ENCODE measurements around the gene WFDC8. TPM values are rescaled to one million over a fixed set of nuclear protein-coding genes. Genes with fewer than 3 reads are reported as not detected.
"Not testable (repeated sequence)": the region's sequence is repeated elsewhere in the genome, so short reads cannot be mapped to it uniquely, and the experiment has no call there.

Gene WFDC8
- total RNA-seq, 1 experiment from 2014 or later: not detected

DNA sequence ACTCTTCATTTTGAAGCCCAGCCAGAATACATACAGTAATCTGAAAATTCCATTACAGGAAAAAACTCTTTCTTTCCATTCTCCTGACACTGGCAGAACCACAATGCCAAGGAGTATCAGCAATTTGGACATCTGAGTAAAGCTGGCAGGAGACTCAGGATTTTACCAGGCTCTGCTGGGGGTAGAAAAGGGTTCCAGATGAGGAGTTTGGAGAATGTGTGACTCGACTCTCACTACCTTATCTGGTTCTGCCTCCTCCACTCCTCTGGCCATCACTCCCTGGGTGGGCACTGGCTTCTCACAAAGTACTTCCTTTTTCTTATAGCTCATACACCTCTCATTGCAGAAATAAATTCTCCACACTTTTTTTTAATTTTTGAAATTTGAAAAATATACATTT, 10.6 kb upstream of the WFDC8 start:
- CTCF ChIA-PET: interaction anchor here (1.1 to 1.2 kb wide), 2 partner anchors 40 to 181 kb away, joined by 3 read pairs; partner anchors contain the start of gene WFDC10A
- H3K36me3 Mint-ChIP-seq: peaks cover 15% of the 10 kb centered on the region

GRCh38 chr20:45588800-45589199, 9.7 kb upstream of the WFDC8 start:
- CTCF ChIA-PET: interaction anchor here (1.2 kb wide), 1 partner anchor 41 kb away, joined by 3 read pairs; the partner anchor contains the start of gene WFDC10A
- POLR2A ChIA-PET: no interaction called here
- Mint-ChIP-seq H3K4me3 (no peak overlapping the region), H3K4me1 (peaks cover 10% of the 10 kb centered on the region), H3K9me3 (peaks cover 25% of the 10 kb centered on the region), H3K27ac (peak overlapping the region; percentile 1; the same call in 1 of the 2 replicates), H3K36me3 (peaks cover 15% of the 10 kb centered on the region), H3K27me3 (ENCODE audit: low read depth) (peaks cover 5% of the 10 kb centered on the region; the same call in 1 of the 2 replicates)
- DNase-seq (ENCODE audit: low spot score) (no peak), ATAC-seq (no peak)
- TF ChIP-seq, protein P1, sequence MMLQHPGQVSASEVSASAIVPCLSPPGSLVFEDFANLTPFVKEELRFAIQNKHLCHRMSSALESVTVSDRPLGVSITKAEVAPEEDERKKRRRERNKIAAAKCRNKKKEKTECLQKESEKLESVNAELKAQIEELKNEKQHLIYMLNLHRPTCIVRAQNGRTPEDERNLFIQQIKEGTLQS (CRISPR knock-in tag; conservative IDR thresholded peaks at IDR 0.05): no peak
- TF ChIP-seq, protein P2, sequence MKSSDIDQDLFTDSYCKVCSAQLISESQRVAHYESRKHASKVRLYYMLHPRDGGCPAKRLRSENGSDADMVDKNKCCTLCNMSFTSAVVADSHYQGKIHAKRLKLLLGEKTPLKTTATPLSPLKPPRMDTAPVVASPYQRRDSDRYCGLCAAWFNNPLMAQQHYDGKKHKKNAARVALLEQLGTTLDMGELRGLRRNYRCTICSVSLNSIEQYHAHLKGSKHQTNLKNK (CRISPR knock-in tag; IDR thresholded peaks at IDR 0.05): no peak
- TF ChIP-seq, protein P3, sequence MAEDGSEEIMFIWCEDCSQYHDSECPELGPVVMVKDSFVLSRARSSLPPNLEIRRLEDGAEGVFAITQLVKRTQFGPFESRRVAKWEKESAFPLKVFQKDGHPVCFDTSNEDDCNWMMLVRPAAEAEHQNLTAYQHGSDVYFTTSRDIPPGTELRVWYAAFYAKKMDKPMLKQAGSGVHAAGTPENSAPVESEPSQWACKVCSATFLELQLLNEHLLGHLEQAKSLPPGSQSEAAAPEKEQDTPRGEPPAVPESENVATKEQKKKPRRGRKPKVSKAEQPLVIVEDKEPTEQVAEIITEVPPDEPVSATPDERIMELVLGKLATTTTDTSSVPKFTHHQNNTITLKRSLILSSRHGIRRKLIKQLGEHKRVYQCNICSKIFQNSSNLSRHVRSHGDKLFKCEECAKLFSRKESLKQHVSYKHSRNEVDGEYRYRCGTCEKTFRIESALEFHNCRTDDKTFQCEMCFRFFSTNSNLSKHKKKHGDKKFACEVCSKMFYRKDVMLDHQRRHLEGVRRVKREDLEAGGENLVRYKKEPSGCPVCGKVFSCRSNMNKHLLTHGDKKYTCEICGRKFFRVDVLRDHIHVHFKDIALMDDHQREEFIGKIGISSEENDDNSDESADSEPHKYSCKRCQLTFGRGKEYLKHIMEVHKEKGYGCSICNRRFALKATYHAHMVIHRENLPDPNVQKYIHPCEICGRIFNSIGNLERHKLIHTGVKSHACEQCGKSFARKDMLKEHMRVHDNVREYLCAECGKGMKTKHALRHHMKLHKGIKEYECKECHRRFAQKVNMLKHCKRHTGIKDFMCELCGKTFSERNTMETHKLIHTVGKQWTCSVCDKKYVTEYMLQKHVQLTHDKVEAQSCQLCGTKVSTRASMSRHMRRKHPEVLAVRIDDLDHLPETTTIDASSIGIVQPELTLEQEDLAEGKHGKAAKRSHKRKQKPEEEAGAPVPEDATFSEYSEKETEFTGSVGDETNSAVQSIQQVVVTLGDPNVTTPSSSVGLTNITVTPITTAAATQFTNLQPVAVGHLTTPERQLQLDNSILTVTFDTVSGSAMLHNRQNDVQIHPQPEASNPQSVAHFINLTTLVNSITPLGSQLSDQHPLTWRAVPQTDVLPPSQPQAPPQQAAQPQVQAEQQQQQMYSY (CRISPR knock-in tag; IDR thresholded peaks at IDR 0.05): no peak
- no peak for TF ChIP-seq ETV6 (CRISPR knock-in tag; IDR thresholded peaks at IDR 0.05)

More for the DNA sequence above, 10.6 kb upstream of the WFDC8 start:
- POLR2A ChIA-PET: interaction anchor here (0.6 kb wide), 1 partner anchor 289 kb away, joined by 6 read pairs; no protein-coding TSS in a partner anchor
- no peak for ATAC-seq
- peaks cover 5% of the 10 kb centered on the region; the same call in 1 of the 2 replicates for H3K27me3 Mint-ChIP-seq (ENCODE audit: low read depth)
- no peak for TF ChIP-seq ETV6 (CRISPR knock-in tag; IDR thresholded peaks at IDR 0.05)
- TF ChIP-seq JAZF1 (CRISPR knock-in tag; IDR thresholded peaks at IDR 0.05): no peak
- TF ChIP-seq GRHL2 (CRISPR knock-in tag; IDR thresholded peaks at IDR 0.05; ENCODE audit: insufficient replicate concordance, severe bottlenecking): no peak
- no peak for TF ChIP-seq PREB (CRISPR knock-in tag; IDR thresholded peaks at IDR 0.05; ENCODE audit: borderline replicate concordance)
- no peak for TF ChIP-seq HMGA2 (CRISPR knock-in tag; IDR thresholded peaks at IDR 0.05)
- TF ChIP-seq, protein P4, sequence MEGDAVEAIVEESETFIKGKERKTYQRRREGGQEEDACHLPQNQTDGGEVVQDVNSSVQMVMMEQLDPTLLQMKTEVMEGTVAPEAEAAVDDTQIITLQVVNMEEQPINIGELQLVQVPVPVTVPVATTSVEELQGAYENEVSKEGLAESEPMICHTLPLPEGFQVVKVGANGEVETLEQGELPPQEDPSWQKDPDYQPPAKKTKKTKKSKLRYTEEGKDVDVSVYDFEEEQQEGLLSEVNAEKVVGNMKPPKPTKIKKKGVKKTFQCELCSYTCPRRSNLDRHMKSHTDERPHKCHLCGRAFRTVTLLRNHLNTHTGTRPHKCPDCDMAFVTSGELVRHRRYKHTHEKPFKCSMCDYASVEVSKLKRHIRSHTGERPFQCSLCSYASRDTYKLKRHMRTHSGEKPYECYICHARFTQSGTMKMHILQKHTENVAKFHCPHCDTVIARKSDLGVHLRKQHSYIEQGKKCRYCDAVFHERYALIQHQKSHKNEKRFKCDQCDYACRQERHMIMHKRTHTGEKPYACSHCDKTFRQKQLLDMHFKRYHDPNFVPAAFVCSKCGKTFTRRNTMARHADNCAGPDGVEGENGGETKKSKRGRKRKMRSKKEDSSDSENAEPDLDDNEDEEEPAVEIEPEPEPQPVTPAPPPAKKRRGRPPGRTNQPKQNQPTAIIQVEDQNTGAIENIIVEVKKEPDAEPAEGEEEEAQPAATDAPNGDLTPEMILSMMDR (IDR thresholded peaks at IDR 0.05): no peak
- no peak for TF ChIP-seq ZNF317 (CRISPR knock-in tag; IDR thresholded peaks at IDR 0.05; ENCODE audit: borderline replicate concordance, low read depth)
- TF ChIP-seq CREB1 (CRISPR knock-in tag; IDR thresholded peaks at IDR 0.05): no peak
- TF ChIP-seq NFYB (CRISPR knock-in tag; conservative IDR thresholded peaks at IDR 0.05; ENCODE audit: low read depth): no peak
- no peak for TF ChIP-seq SP1 (CRISPR knock-in tag; conservative IDR thresholded peaks at IDR 0.05)
- TF ChIP-seq EMX1 (CRISPR knock-in tag; IDR thresholded peaks at IDR 0.05): no peak
- TF ChIP-seq ATF1 (CRISPR knock-in tag; IDR thresholded peaks at IDR 0.05): no peak
- no peak for TF ChIP-seq FOXP1 (CRISPR knock-in tag; IDR thresholded peaks at IDR 0.05; ENCODE audit: borderline replicate concordance)
- no peak for TF ChIP-seq RELA (CRISPR knock-in tag; IDR thresholded peaks at IDR 0.05; ENCODE audit: borderline replicate concordance)
- no peak for TF ChIP-seq TCF7 (CRISPR knock-in tag; IDR thresholded peaks at IDR 0.05; ENCODE audit: low read depth)
- TF ChIP-seq, protein P5, sequence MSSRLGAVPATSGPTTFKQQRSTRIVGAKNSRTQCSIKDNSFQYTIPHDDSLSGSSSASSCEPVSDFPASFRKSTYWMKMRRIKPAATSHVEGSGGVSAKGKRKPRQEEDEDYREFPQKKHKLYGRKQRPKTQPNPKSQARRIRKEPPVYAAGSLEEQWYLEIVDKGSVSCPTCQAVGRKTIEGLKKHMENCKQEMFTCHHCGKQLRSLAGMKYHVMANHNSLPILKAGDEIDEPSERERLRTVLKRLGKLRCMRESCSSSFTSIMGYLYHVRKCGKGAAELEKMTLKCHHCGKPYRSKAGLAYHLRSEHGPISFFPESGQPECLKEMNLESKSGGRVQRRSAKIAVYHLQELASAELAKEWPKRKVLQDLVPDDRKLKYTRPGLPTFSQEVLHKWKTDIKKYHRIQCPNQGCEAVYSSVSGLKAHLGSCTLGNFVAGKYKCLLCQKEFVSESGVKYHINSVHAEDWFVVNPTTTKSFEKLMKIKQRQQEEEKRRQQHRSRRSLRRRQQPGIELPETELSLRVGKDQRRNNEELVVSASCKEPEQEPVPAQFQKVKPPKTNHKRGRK (CRISPR knock-in tag; IDR thresholded peaks at IDR 0.05; ENCODE audit: borderline replicate concordance): no peak
- TF ChIP-seq OVOL2 (CRISPR knock-in tag; IDR thresholded peaks at IDR 0.05; ENCODE audit: borderline replicate concordance): no peak
- H3K4me3 Mint-ChIP-seq: no peak overlapping the region
- no peak for DNase-seq (ENCODE audit: low spot score)
- peaks cover 10% of the 10 kb centered on the region for H3K4me1 Mint-ChIP-seq
- H3K27ac Mint-ChIP-seq: no peak overlapping the region
- H3K9me3 Mint-ChIP-seq: peaks cover 33% of the 10 kb centered on the region

DNA sequence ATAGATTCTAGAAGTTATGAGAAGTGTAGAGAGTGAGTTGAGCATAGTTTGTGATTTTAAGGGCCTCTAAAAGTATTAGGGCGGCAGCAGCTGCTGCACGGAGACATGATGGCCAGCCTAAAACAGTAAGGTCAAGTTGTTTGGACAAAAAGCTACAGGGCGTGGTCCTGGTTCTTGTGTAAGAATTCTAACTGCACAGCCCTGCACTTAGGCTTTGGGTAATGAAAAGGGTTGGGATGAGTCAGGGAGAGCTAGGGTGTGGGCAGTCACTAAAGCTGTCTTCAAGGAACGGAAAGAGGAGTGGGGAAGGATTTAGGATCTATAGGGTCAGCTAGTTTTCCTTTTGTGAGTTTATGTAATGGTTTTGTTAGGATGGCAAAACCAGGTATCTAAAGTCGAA, 6.9 kb upstream of the WFDC8 start:
- POLR2A ChIA-PET; ATAC-seq; H3K27ac Mint-ChIP-seq; H3K36me3 Mint-ChIP-seq; DNase-seq (ENCODE audit: low spot score); H3K27me3 Mint-ChIP-seq (ENCODE audit: low read depth); H3K4me3 Mint-ChIP-seq: not testable (repeated sequence)
- CTCF ChIA-PET: interaction anchor here (2.0 kb wide), 1 partner anchor 185 kb away, joined by 5 read pairs; no protein-coding TSS in a partner anchor
- H3K9me3 Mint-ChIP-seq: peaks cover 15% of the 10 kb centered on the region
- peaks cover 17% of the 10 kb centered on the region for H3K4me1 Mint-ChIP-seq

DNA sequence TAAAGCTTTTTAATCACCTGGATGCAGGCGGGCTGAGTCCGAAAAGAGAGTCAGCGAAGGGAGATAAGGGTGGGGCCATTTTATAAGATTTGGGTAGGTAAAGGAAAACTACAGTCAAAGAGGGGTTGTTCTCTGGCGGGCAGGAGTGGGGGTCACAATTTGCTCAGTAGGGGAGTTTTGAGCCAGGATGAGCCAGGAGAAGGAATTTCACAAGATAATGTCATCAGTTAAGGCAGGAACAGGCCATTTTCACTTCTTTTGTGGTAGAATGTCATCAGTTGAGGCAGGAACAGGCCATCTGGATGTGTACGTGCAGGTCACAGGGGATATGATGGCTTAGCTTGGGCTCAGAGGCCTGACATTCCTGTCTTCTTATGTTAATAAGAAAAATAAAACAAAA, 5.2 kb upstream of the WFDC8 start:
- H3K27ac Mint-ChIP-seq; POLR2A ChIA-PET; H3K4me3 Mint-ChIP-seq; ATAC-seq; H3K36me3 Mint-ChIP-seq; H3K27me3 Mint-ChIP-seq (ENCODE audit: low read depth); DNase-seq (ENCODE audit: low spot score): not testable (repeated sequence)
- peaks cover 13% of the 10 kb centered on the region for H3K9me3 Mint-ChIP-seq
- CTCF ChIA-PET: interaction anchor here (0.9 to 1.9 kb wide), 3 partner anchors 148 to 293 kb away, joined by 3 to 13 read pairs (median 3); no protein-coding TSS in a partner anchor
- H3K4me1 Mint-ChIP-seq: peaks cover 26% of the 10 kb centered on the region
